Ascending aorta (tissue), 2 donors: Measurements from ENCODE around the gene PFKFB2. TPM values are rescaled to one million over a fixed set of nuclear protein-coding genes. Genes with fewer than 3 reads are reported as not detected.

Experiments
- DNase-seq, 2 donors: peaks; one replicate each; pipeline ENCODE4 v3.0.0-alpha.2; 2019; ENCODE audit warnings: low spot score in 2 of 2
- H3K27ac ChIP-seq, 2 donors: fragments of 200-600 bp; sonication (generic); one replicate each; pipeline ENCODE4 v1.5.1; 2016 to 2017; ENCODE audit warnings: mild to moderate bottlenecking in 1 of 2
- H3K27me3 ChIP-seq: fragments of 200-600 bp; sonication (generic); one replicate; pipeline ENCODE4 v1.5.1; 2017
- H3K36me3 ChIP-seq, 2 donors: fragments of 200-600 bp; sonication (generic); one replicate each; pipeline ENCODE4 v1.5.1; 2016
- H3K4me1 ChIP-seq, 2 donors: fragments of 200-600 bp; sonication (generic); one replicate each; pipeline ENCODE4 v1.5.1; 2016 to 2017; ENCODE audit warnings: mild to moderate bottlenecking in 1 of 2
- H3K4me3 ChIP-seq, 2 donors: fragments of 200-600 bp; sonication (generic); one replicate each; pipeline ENCODE4 v1.5.1; 2016 to 2017; ENCODE audit warnings: mild to moderate bottlenecking in 1 of 2
- H3K9me3 ChIP-seq, 2 donors: fragments of 200-600 bp; sonication (generic); one replicate each; pipeline ENCODE4 v1.5.1; 2016
- intact Hi-C: fragments of 100-400 bp; cut with DNase I; formaldehyde crosslinking; loops from one replicate; pipeline ENCODE4 v1.15.1; 2023
- total RNA-seq: library from RNA; depleted of rRNA; stranded (reverse); fragments of >200 nt; gene quantifications from one replicate; pipeline ENCODE4 v1.1.0, GENCODE V29; 2016
- TF ChIP-seq, protein P1 (sequence below), 3 experiments: fragments of 200-600 bp in 2 of 3; fragments of 450-650 bp in 1 of 3; sonication (generic) in 2 of 3; IDR thresholded peaks; one replicate each; pipeline ENCODE4 v1.5.1; 2016 to 2019; ENCODE audit warnings: antibody characterized with exemption in 3 of 3, mild to moderate bottlenecking in 1 of 3, moderate library complexity in 1 of 3

The PFKFB2 gene
- total RNA-seq, 1 donor from 2014 or later: 1.2 TPM

DNA sequence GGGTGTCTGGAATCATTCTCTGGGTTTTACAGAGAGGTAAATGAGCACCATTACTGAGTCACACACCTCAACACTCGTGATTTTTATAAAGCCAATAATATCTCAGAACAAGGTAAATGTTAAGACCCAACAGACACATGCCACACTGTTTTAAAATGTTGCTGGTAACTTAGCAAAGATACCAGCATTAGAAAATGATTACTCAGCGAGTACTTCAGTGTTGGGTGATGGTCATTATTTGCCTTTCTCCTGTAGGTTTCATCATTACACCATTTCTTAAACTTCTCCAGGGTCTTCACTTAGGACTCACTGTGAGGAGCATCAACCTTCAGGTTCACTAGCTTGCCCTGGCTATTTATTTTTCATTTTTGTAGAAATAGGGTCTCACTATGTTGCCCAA lies 28.7 kb downstream of the PFKFB2 start:
- Histone ChIP-seq H3K9me3 (no peaks in the 10 kb centered on the region), H3K4me1 (peaks cover 0 to 6% of the 10 kb centered on the region in 2 donors), H3K4me3 (no peak overlapping the region), H3K27ac (no peak overlapping the region), H3K36me3 (no peaks in the 10 kb centered on the region), H3K27me3 (no peaks in the 10 kb centered on the region)
- TF ChIP-seq, protein P1, sequence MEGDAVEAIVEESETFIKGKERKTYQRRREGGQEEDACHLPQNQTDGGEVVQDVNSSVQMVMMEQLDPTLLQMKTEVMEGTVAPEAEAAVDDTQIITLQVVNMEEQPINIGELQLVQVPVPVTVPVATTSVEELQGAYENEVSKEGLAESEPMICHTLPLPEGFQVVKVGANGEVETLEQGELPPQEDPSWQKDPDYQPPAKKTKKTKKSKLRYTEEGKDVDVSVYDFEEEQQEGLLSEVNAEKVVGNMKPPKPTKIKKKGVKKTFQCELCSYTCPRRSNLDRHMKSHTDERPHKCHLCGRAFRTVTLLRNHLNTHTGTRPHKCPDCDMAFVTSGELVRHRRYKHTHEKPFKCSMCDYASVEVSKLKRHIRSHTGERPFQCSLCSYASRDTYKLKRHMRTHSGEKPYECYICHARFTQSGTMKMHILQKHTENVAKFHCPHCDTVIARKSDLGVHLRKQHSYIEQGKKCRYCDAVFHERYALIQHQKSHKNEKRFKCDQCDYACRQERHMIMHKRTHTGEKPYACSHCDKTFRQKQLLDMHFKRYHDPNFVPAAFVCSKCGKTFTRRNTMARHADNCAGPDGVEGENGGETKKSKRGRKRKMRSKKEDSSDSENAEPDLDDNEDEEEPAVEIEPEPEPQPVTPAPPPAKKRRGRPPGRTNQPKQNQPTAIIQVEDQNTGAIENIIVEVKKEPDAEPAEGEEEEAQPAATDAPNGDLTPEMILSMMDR (IDR thresholded peaks at IDR 0.05): no peak
- no peak for DNase-seq
- intact Hi-C loops: no loop called here

DNA sequence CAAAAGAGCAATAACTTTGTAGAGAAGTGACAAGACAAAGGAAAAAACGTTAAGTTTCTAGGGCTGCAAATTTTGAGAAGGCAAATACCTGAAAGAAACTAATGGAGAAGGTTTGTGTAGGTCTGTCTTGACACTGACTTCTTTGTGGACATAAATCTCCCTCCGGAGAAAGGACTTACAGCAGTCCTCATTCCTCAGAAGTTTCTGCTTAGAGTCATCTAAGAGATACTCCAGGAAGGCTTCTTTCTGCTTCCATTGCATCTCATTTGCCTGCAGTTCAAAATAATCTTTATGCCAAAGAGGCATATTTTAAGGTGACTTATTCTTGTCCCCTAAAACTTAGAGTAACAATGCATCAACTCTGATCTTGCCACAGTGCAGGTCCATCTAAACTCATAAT lies 31.2 kb downstream of the PFKFB2 start:
- intact Hi-C loops: loop anchor here (2.0 kb wide), 1 partner anchor 321 kb away; no protein-coding TSS in a partner anchor
- H3K4me1 ChIP-seq: peaks cover 0 to 2% of the 10 kb centered on the region in 2 donors
- no peak overlapping the region for H3K4me3 ChIP-seq
- no peaks in the 10 kb centered on the region for H3K36me3 ChIP-seq
- no peak for DNase-seq
- no peaks in the 10 kb centered on the region for H3K27me3 ChIP-seq
- H3K9me3 ChIP-seq: no peaks in the 10 kb centered on the region
- TF ChIP-seq, protein P1 (IDR thresholded peaks at IDR 0.05): no peak
- no peak overlapping the region for H3K27ac ChIP-seq

DNA sequence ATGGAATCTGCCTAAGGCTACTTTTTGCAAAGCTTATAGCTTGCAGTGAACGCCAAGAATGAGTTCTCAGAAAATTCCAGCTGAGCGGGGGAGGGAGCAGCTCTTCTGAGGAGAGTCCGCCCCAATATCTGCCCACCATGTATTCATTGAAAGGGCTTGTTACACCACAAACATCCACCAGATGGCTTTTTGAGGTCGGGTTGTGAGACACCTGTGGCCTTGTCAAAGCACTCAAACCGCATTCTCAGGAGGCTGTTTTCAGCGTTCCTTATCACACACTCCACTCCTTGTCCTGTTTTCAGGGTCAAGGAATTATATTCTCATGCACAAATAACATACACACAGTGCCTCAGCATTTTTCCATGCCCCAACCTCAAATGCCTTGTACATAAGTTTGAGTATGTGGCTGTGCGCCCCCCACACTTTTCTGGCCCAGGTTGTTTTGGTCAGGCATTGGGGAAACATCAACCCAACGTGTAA lies 31.7 kb downstream of the PFKFB2 start:
- Histone ChIP-seq H3K36me3 (no peaks in the 10 kb centered on the region), H3K9me3 (no peaks in the 10 kb centered on the region), H3K4me3 (no peak overlapping the region), H3K27ac (no peak overlapping the region), H3K27me3 (no peaks in the 10 kb centered on the region), H3K4me1 (peaks cover 0 to 2% of the 10 kb centered on the region in 2 donors)
- TF ChIP-seq, protein P1 (IDR thresholded peaks at IDR 0.05): peak; percentile 34 to 56 (median 41)
- intact Hi-C loops: loop anchor here (2.0 kb wide), 1 partner anchor 320 kb away; no protein-coding TSS in a partner anchor
- no peak for DNase-seq

DNA sequence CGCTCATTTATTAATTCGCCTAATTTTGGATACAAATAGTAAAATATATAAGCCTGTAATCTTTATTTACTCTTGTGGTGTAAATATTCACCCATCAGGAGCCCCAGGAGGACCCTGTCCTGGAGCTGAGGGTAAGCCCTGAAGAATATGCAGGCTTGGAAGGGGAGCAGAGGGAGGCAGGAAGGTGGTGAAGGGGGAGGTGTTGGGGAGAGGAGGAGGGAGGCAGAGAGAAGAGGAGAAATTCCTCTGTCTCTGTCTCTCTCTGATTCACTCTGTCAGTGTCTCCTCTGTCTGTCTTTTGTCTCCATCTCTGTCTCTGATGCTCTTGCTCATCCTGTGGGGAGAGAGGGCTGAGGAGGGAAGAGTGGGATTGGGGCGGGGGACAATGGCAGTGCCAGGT lies 32.8 kb downstream of the PFKFB2 start:
- Histone ChIP-seq H3K27me3 (no peaks in the 10 kb centered on the region), H3K4me1 (peaks cover 0 to 2% of the 10 kb centered on the region in 2 donors), H3K9me3 (no peaks in the 10 kb centered on the region), H3K27ac (no peak overlapping the region), H3K36me3 (no peaks in the 10 kb centered on the region), H3K4me3 (no peak overlapping the region)
- DNase-seq: no peak
- TF ChIP-seq, protein P1 (IDR thresholded peaks at IDR 0.05): no peak
- intact Hi-C loops: loop anchor here (2.0 kb wide), 2 partner anchors 41 to 319 kb away; no protein-coding TSS in a partner anchor

DNA sequence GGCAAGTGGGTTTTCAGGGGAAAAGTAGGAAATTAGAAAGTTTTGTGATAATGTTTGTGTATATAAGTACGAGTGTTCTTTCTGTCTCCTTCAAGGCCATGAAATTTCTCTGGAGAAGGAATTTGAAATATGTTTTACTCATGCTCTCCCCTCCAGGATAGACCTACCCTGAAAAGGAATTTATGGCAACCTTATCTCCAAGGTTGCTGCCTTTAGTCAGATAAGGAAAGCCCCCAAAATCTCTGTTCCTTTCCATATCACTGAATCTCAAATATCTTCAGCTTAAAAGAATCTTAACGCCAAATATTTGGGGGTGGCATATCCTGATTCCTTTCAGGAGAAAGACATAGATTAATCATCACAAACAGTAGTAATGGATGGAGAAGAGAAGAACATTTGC lies 35.1 kb downstream of the PFKFB2 start:
- H3K9me3 ChIP-seq: no peaks in the 10 kb centered on the region
- H3K4me3 ChIP-seq: no peak overlapping the region
- TF ChIP-seq, protein P1 (IDR thresholded peaks at IDR 0.05): no peak
- intact Hi-C loops: no loop called here
- no peak overlapping the region for H3K27ac ChIP-seq
- no peak for DNase-seq
- H3K27me3 ChIP-seq: no peaks in the 10 kb centered on the region
- no peaks in the 10 kb centered on the region for H3K36me3 ChIP-seq
- peaks cover 0 to 2% of the 10 kb centered on the region in 2 donors for H3K4me1 ChIP-seq
